Activated CD8-positive, alpha-beta T cell treated with anti-CD3 and anti-CD28 coated beads, Interleukin-2, amount 10 ng/mL, durations not matched to agents 7 days and 5 days (primary cell): ENCODE results near the gene CFAP45. TPM values are rescaled to one million over a fixed set of nuclear protein-coding genes. Genes with fewer than 3 reads are reported as not detected.
A peak's percentile ranks its signal among the peaks of the same experiment; 100 is the strongest.
"Not testable (repeated sequence)": the region's sequence is repeated elsewhere in the genome, so short reads cannot be mapped to it uniquely, and the experiment has no call there.

Source experiments
- ATAC-seq: fragments of 150-1000 bp; cut with Tn5 transposase; one replicate; pipeline ENCODE4 v1.10.0; 2021; ENCODE audit warnings: moderate library complexity
- CTCF ChIA-PET: fragments of 350-600 bp; sonication (Branson Sonifier 250); formaldehyde crosslinking; loops from one replicate; lab custom pipeline; 2021; ENCODE audit warnings: antibody characterized with exemption; lab: Charles Lee
- POLR2A ChIA-PET: fragments of 350-600 bp; sonication (Branson Sonifier 250); formaldehyde crosslinking; loops from one replicate; lab custom pipeline; 2021; ENCODE audit warnings: antibody characterized with exemption; lab: Charles Lee
- DNase-seq: peaks from one replicate; pipeline ENCODE4 v3.0.0-alpha.2; 2020
- H3K27ac Mint-ChIP-seq: one replicate; pipeline ENCODE4 v1.8.0; 2021; ENCODE audit warnings: mild to moderate bottlenecking, mixed read lengths
- H3K27me3 Mint-ChIP-seq: one replicate; pipeline ENCODE4 v1.8.0; 2021; ENCODE audit warnings: low read depth, mixed read lengths
- H3K36me3 Mint-ChIP-seq: one replicate; pipeline ENCODE4 v1.8.0; 2021; ENCODE audit warnings: low read depth, mixed read lengths
- H3K4me1 Mint-ChIP-seq: one replicate; pipeline ENCODE4 v1.8.0; 2021; ENCODE audit warnings: low read depth, mixed read lengths
- H3K4me3 Mint-ChIP-seq: one replicate; pipeline ENCODE4 v1.8.0; 2021; ENCODE audit warnings: mild to moderate bottlenecking, mixed read lengths
- H3K9me3 Mint-ChIP-seq: one replicate; pipeline ENCODE4 v1.8.0; 2022; ENCODE audit warnings: mixed read lengths; ENCODE audit not compliant: insufficient read depth
- total RNA-seq, 2 experiments: library from RNA; stranded (reverse); gene quantifications; one replicate each; pipeline ENCODE4 v1.2.3, GENCODE V29; 2021

The CFAP45 gene
- total RNA-seq, 2 experiments from 2014 or later, result 0.34 to 0.79 TPM

DNA sequence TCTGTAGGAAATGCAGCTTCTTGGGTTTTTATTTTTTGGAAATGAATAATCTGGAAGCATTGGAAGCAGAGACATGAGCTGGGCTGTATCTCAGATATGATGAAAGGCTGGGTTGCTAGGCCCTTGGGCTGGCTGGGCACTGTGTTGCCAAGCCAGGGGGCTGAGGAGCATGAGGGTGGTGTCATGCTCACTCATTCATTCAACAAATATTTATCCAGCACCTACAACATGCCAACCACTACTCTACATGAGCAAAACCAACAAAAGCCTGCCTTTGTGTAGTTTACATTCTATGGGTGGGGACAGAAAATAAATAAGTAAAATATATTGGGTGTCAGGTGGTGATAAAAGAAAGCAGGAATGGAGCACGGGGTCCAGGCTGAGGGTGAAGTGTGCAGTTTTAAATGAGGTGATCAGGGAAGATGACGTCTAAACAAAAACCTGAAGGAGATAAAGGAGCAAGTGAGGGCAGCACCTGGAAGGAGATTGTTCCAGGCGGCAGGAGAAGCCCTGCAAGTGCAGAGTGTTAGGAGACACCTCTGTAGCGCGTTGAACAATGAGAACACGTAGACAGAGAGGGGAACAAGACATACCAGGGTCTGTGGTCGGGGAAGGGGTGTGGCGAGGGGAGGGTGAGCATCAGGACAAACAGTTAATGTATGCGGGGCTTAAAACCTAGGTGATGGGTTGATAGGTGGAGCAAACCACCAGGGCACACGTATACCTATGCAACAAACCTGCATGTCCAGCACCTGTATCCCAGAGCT, 14.5 kb upstream of the CFAP45 start:
- Mint-ChIP-seq H3K9me3 (no peaks in the 10 kb centered on the region), H3K4me3 (no peak overlapping the region), H3K4me1 (peaks cover 81% of the 10 kb centered on the region), H3K36me3 (peaks cover 52% of the 10 kb centered on the region), H3K27me3 (no peaks in the 10 kb centered on the region), H3K27ac (peak overlapping the region; percentile 56)
- no peak for ATAC-seq
- ChIA-PET CTCF (interaction anchor here (0.6 kb wide), 1 partner anchor 32 kb away, joined by 3 read pairs; no protein-coding TSS in a partner anchor), POLR2A (interaction anchor here (0.8 kb wide), 1 partner anchor 8 kb away, joined by 4 read pairs; no protein-coding TSS in a partner anchor)
- DNase-seq, result no peak

DNA sequence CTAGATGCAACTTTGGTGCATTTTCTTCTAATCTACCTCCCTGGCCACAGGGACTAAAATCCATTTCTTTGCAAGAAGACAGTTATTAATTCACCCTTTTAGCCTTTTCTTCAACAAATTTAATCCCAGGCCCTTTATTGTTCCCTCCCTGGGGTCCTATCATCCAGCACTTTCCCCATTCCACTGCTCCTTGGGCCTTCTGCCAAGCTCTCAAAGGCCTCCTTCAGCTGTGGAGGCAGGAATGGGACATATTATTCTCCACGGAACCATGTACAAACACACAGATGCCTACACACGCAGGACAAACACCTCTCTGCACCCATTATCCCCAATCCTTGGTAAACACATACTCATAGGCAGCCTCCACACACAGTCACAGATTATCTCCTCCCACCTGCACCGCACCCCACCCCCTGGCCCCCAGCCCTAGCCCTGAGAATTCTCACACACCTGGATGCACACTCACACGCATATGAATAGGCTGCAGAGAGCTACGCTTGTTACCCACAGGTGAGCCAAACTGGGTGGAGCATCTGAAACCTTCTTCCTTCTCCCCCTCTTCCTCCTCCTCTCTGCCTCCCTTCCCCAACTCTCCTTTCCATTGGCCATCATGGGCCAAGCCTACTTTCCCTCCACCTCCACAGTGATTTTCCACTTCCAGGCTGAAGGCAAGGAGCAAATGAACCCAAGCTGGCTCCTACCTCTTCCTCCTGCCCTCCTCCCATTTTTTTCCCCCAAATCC, 13.7 kb upstream of the CFAP45 start:
- DNase-seq, result no peak
- H3K4me3 Mint-ChIP-seq, result no peak overlapping the region
- peak overlapping the region; percentile 56 for H3K27ac Mint-ChIP-seq
- ChIA-PET CTCF (no interaction called here), POLR2A (interaction anchor here (0.7 to 0.8 kb wide), 2 partner anchors 9 to 10 kb away, joined by 3 to 4 read pairs; no protein-coding TSS in a partner anchor)
- peaks cover 44% of the 10 kb centered on the region for H3K36me3 Mint-ChIP-seq
- no peak for ATAC-seq
- no peaks in the 10 kb centered on the region for H3K27me3 Mint-ChIP-seq
- peaks cover 78% of the 10 kb centered on the region for H3K4me1 Mint-ChIP-seq
- H3K9me3 Mint-ChIP-seq, result no peaks in the 10 kb centered on the region

DNA sequence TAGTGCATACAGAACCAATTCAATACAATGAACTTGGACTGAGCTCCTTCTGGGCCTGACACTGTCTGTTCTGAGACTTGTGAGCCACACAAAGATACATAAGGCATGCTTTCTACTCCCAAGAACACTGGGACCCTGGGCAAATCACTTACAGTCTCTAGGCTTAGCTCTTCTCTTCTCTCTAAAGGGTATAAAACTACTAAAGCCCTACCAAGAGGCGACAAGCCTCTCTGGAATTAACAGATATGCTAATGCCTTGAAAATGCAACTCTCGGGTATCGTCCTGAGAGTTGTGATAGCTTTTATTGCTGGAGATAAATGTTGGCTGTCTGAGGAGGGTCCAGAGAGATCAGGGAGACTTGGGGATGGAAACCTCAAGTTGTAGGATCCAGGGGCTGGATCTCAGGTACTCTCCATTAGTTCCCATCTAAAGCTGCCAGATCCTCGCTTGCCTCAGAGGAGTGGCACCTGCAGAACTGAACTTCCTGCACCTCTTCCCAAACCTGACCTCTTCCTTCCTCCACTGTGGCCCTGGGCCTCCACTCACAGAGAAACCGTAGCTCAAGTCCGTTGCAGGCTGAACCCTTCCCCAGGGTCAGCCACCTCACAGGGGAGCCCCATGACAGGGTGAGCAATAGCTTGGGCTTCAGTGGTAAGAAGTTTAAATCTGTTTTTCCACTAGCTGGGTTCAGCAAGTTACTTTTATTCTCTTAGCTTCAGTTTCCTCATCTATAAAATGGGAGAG, 11.5 kb upstream of the CFAP45 start:
- Mint-ChIP-seq H3K9me3 (no peaks in the 10 kb centered on the region), H3K27me3 (no peaks in the 10 kb centered on the region), H3K27ac (peak overlapping the region; percentile 97), H3K4me1 (peaks cover 74% of the 10 kb centered on the region), H3K36me3 (peaks cover 27% of the 10 kb centered on the region), H3K4me3 (peak overlapping the region; percentile 63)
- POLR2A ChIA-PET, result interaction anchor here (1.1 kb wide), 1 partner anchor 69 kb away, joined by 3 read pairs; no protein-coding TSS in a partner anchor
- CTCF ChIA-PET, result interaction anchor here (0.6 to 1.0 kb wide), 3 partner anchors 34 to 167 kb away, joined by 3 read pairs; no protein-coding TSS in a partner anchor
- ATAC-seq, result peak; percentile 10
- DNase-seq, result peak; percentile 32

DNA sequence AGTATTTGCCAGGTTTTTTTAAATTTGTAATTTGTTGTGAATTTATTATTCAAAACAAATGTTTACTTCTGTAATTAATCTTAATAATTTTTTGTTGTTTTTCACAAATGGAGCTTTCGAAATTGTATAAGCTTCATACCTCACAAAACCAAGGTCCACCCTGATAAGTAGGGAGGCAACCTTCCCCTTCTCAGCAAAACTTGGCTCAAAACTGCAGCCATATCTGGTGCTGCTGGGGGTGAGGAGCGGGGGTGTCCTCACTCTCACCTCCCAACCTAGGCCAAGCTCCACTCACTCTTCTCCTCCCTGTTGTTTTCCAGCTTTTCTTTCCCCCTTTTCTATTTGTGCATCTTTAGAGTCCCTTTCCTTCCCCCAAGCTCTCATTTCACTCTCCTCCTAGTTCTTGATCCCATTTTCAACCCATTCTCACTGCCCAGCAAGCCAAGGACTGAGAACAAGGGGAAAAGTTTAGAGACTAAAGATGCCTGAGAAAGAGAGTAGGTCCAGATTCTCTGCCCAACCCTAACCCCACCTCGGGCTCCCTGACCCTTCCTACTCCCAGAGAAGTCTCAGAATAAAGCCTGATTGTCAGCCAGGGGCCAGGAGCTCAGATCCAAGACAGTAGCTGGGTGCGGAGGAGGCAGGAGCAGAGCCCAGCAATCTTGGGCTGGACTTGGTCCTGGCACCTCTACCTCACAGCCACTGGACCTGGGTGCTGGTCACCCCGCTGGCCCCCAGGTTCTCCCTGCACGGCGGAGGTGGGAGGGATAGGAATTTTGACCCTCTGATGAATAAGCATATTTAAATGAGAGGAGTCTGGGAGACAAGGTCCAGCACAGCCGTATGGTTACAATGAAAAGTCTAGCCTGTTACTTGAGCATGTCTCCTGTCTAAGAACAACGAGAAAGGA, 8.3 kb upstream of the CFAP45 start:
- ChIA-PET POLR2A (interaction anchor here (1.4 to 2.1 kb wide), 3 partner anchors 11 to 17 kb away, joined by 4 to 10 read pairs (median 6); partner anchors contain the start of gene TAGLN2), CTCF (interaction anchor here (1.0 to 1.8 kb wide), 2 partner anchors 16 to 127 kb away, joined by 3 to 9 read pairs; no protein-coding TSS in a partner anchor)
- H3K27ac Mint-ChIP-seq, result no peak overlapping the region
- no peaks in the 10 kb centered on the region for H3K9me3 Mint-ChIP-seq
- H3K4me1 Mint-ChIP-seq, result peaks cover 53% of the 10 kb centered on the region
- H3K36me3 Mint-ChIP-seq, result peaks cover 5% of the 10 kb centered on the region
- H3K27me3 Mint-ChIP-seq, result no peaks in the 10 kb centered on the region
- ATAC-seq (no peak), DNase-seq (no peak)
- no peak overlapping the region for H3K4me3 Mint-ChIP-seq

DNA sequence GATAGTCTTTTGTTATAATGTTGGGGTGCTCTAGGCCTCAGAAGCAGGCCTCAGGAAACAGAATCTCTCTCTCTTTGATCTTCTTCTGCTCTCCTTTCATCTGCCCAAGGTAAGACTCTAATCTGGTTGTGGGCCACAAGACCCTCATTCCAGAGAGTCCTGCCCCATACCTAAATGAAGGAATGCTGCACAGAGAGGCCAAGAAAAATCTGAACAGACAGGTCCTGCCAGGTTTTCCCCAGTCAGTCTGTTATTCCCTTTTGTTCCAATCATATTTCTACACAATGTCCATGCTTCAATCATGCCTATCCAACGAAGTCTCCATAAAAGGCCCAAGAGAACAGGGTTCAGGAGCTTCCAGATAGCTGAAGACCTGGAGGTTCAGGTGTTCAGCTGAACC, 7.0 kb upstream of the CFAP45 start:
- ChIA-PET POLR2A (interaction anchor here (1.7 to 2.1 kb wide), 2 partner anchors 13 to 16 kb away, joined by 4 to 10 read pairs; no protein-coding TSS in a partner anchor), CTCF (interaction anchor here (1.0 to 1.8 kb wide), 2 partner anchors 14 kb away, joined by 4 to 9 read pairs; no protein-coding TSS in a partner anchor)
- peaks cover 40% of the 10 kb centered on the region for H3K4me1 Mint-ChIP-seq
- peaks cover 2% of the 10 kb centered on the region for H3K36me3 Mint-ChIP-seq
- DNase-seq (no peak), ATAC-seq (no peak)
- H3K4me3 Mint-ChIP-seq, result no peak overlapping the region
- H3K27ac Mint-ChIP-seq, result no peak overlapping the region
- H3K9me3 Mint-ChIP-seq, result no peaks in the 10 kb centered on the region
- H3K27me3 Mint-ChIP-seq, result no peaks in the 10 kb centered on the region

DNA sequence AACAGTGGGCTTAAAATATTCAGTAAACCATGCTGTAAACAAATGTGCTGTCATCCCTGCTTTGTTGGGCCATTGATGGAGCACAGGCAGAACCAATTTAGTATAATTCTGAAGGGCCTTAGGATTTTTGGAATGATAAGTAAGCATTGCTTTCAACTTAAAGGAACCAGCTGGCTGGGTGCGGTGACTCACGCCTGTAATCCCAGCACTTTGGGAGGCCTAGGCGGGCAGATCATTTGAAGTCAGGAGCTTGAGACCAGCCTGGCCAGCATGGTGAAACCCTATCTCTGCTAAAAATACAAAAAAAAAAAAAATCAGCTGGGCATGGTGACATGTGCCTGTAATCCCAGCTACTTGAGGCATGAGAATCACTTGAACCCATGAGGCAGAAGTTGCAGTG, 4.1 kb upstream of the CFAP45 start:
- CTCF ChIA-PET, result interaction anchor here (1.3 to 3.1 kb wide), 2 partner anchors 11 kb away, joined by 3 to 13 read pairs; no protein-coding TSS in a partner anchor
- POLR2A ChIA-PET, H3K27me3 Mint-ChIP-seq, H3K36me3 Mint-ChIP-seq, H3K4me3 Mint-ChIP-seq, DNase-seq, H3K27ac Mint-ChIP-seq, H3K9me3 Mint-ChIP-seq, ATAC-seq: not testable (repeated sequence)
- H3K4me1 Mint-ChIP-seq, result peaks cover 11% of the 10 kb centered on the region

DNA sequence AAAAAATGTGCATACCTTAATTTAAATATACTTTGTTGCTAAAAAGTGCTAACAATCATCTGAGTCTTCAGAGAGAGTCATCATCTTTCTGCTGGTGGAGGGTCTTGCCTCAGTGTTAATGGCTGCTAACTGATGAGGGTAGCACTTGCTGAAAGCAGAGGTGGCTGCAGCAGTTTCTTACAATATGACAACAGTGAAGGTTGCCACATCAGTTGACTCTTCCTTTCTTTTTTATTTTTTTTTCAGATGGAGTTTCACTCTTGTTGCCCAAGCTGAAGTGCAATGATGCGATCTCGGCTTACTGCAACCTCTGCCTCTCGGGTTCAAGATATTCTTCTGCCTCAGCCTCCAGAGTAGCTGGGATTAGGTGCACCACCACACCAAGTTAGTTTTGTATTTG, 2.6 kb upstream of the CFAP45 start:
- DNase-seq (no peak), ATAC-seq (no peak)
- no peaks in the 10 kb centered on the region for H3K9me3 Mint-ChIP-seq
- ChIA-PET CTCF (interaction anchor here (3.1 kb wide), 1 partner anchor 10 kb away, joined by 13 read pairs; no protein-coding TSS in a partner anchor), POLR2A (no interaction called here)
- no peak overlapping the region for H3K4me3 Mint-ChIP-seq
- H3K36me3 Mint-ChIP-seq, result no peaks in the 10 kb centered on the region
- H3K27me3 Mint-ChIP-seq, result no peaks in the 10 kb centered on the region
- H3K4me1 Mint-ChIP-seq, result peaks cover 6% of the 10 kb centered on the region
- H3K27ac Mint-ChIP-seq, result no peak overlapping the region

DNA sequence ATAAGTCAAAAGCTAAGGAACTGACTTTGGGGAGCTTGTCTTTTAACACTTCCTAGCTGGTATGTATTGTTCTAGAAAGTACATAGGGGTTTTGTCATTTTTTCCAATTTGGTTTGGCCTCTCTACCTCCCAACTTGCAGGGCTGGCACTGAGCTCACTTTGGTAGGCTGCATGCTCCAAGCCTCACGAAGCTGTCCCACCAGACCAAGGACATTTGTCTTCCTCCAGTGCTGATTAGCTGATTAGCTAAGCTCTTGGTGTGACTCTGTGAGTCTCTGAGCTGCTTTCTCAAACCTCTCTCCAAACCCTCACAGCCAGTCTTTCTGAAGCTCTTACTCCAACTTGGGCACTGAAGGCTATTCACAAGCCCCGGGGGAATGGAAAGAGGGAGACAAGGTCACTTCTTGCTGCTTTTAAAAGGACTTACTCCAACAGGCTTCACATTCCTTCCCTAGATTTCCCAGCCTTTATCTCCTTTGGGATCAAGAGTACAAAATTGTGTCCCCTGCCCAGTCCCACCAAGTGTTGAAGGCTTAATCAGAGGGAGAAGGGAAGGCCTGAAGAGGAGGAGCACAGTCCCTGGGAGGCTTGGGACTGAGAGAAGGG, 893 bp upstream of the CFAP45 start:
- no peak overlapping the region for H3K4me3 Mint-ChIP-seq
- no peak for DNase-seq

DNA sequence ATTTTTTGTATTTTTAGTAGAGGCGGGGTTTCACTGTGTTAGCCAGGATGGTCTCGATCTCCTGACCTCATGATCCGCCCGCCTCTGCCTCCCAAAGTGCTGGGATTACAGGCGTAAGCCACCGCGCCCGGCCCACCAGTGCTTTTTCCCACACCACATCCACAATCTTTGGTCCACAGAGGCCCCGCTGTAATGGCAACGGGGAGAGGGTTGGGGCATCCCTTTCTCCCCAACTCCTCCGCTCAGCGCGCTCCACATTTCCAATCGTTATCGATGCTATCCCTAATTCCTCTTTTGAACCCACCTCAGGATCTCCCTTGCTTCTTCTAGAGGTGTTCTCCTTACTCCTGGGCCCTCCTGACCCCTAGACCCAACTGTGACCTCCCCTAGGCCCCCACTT, 331 bp downstream of the CFAP45 start:
- ATAC-seq, H3K36me3 Mint-ChIP-seq, H3K4me3 Mint-ChIP-seq, CTCF ChIA-PET, H3K9me3 Mint-ChIP-seq, H3K27me3 Mint-ChIP-seq, POLR2A ChIA-PET, DNase-seq, H3K27ac Mint-ChIP-seq, H3K4me1 Mint-ChIP-seq: not testable (repeated sequence)

More for the DNA sequence above, 893 bp upstream of the CFAP45 start:
- Mint-ChIP-seq H3K9me3 (no peaks in the 10 kb centered on the region), H3K27me3 (peaks cover 6% of the 10 kb centered on the region), H3K36me3 (no peaks in the 10 kb centered on the region), H3K4me1 (no peaks in the 10 kb centered on the region), H3K27ac (no peak overlapping the region)
- ATAC-seq, result no peak
- ChIA-PET POLR2A (interaction anchor here (1.0 kb wide), 1 partner anchor 24 kb away, joined by 3 read pairs; the partner anchor contains the start of gene TAGLN2), CTCF (interaction anchor here (0.7 to 3.1 kb wide), 4 partner anchors 8 to 106 kb away, joined by 4 to 13 read pairs (median 5); no protein-coding TSS in a partner anchor)

DNA sequence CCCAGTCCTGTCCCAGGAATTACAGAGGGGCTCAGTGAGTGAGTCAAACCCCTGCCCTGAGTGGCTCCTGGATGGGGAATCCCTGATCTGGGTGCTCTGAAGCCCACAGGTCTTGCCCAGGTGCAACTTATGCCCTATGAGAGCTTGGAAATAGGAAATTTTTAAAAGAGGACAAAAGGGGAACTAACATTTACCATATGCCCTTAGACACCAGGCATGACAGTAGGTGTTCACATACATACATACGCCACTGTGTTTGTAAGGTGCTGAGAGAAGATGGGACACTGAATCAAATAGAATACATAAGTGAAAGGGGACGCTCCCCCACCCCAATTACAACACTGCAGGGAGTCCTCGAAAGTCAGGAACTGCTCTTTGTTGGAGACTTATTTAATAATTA, 1.4 kb downstream of the CFAP45 start:
- ATAC-seq, result no peak
- DNase-seq, result no peak
- no peak overlapping the region for H3K27ac Mint-ChIP-seq
- H3K36me3 Mint-ChIP-seq, result no peaks in the 10 kb centered on the region
- no peak overlapping the region for H3K4me3 Mint-ChIP-seq
- ChIA-PET CTCF (no interaction called here), POLR2A (no interaction called here)
- H3K9me3 Mint-ChIP-seq, result no peaks in the 10 kb centered on the region
- no peaks in the 10 kb centered on the region for H3K4me1 Mint-ChIP-seq
- peaks cover 12% of the 10 kb centered on the region for H3K27me3 Mint-ChIP-seq
